Gastrocnemius medialis (tissue), 4 donors: ENCODE results near the gene KAT2A. TPM values are rescaled to one million over a fixed set of nuclear protein-coding genes. Genes with fewer than 3 reads are reported as not detected.

Experiments used
- ATAC-seq, 2 donors: fragments of 150-250 bp; one replicate each; pipeline ENCODE4 v1.9.1; 2016
- DNase-seq, 2 donors: peaks; one replicate each; pipeline ENCODE4 v3.0.0-alpha.2; 2019
- H3K27ac ChIP-seq, 4 donors: fragments of 200-600 bp; sonication (generic); 1 replicate in 1 of 4; 2 replicates in 3 of 4; pipeline ENCODE4 v1.5.1; 2016 to 2018; ENCODE audit warnings: mild to moderate bottlenecking in 2 of 4, moderate library complexity in 1 of 4
- H3K27me3 ChIP-seq, 3 donors: fragments of 200-600 bp; sonication (generic) in 2 of 3; 1 replicate in 1 of 3; 2 replicates in 2 of 3; pipeline versions ENCODE4 v1.5.1 to v1.6.0; 2016 to 2019; ENCODE audit warnings: mild to moderate bottlenecking in 1 of 3, moderate library complexity in 1 of 3
- H3K36me3 ChIP-seq, 2 donors: fragments of 200-600 bp; sonication (generic) in 1 of 2; one replicate each; pipeline ENCODE4 v1.5.1; 2017 to 2018
- H3K4me1 ChIP-seq, 2 donors: fragments of 200-600 bp; sonication (generic) in 1 of 2; one replicate each; pipeline ENCODE4 v1.5.1; 2016 to 2017; ENCODE audit warnings: mild to moderate bottlenecking in 2 of 2
- H3K4me3 ChIP-seq, 4 donors: fragments of 200-600 bp; sonication (generic) in 3 of 4; 1 replicate in 1 of 4; 2 replicates in 3 of 4; pipeline ENCODE4 v1.5.1; 2016 to 2019; ENCODE audit warnings: mild to moderate bottlenecking in 2 of 4
- H3K9me3 ChIP-seq, 3 donors: fragments of 200-600 bp; sonication (generic) in 2 of 3; 1 replicate in 1 of 3; 2 replicates in 2 of 3; pipeline ENCODE4 v1.5.1; 2016 to 2019
- CTCF ChIP-seq, 5 experiments: fragments of 450-650 bp in 3 of 5; fragments of 200-600 bp in 2 of 5; sonication (generic) in 2 of 5; IDR thresholded peaks in 4 of 5; conservative IDR thresholded peaks in 1 of 5; 1 replicate in 4 of 5; 2 replicates in 1 of 5; pipeline ENCODE4 v1.5.1; 2016 to 2019; ENCODE audit warnings: antibody characterized with exemption in 5 of 5, mild to moderate bottlenecking in 3 of 5, moderate library complexity in 3 of 5
- POLR2A ChIP-seq, 2 donors: fragments of 450-650 bp; IDR thresholded peaks; one replicate each; pipeline ENCODE4 v1.6.1; 2017; ENCODE audit warnings: antibody characterized with exemption in 2 of 2, mild to moderate bottlenecking in 2 of 2, moderate library complexity in 2 of 2
- in situ Hi-C, 4 donors: fragments of 200-750 bp; cut with MboI; loops; one replicate each; pipeline versions ENCODE4 v1.15.0 to v1.8.0; 2017; ENCODE audit warnings: low sequenced_read_pairs in 4 of 4
- intact Hi-C: fragments of 100-400 bp; cut with DNase I; formaldehyde crosslinking; loops from one replicate; pipeline ENCODE4 v1.15.1; 2023; ENCODE audit warnings: low total_unique reads
- total RNA-seq, 4 donors: library from RNA; depleted of rRNA; stranded (reverse); fragments of >200 nt; gene quantifications; one replicate each; pipeline versions ENCODE4 v1.1.0 to v1.2.3, GENCODE V29; 2016

The KAT2A gene
- total RNA-seq, 4 donors from 2014 or later = 1.8 to 15.0 (median 6.3) TPM

- Histone ChIP-seq H3K36me3 (peaks cover 0 to 1% of the 10 kb centered on the region in 2 donors), H3K27me3 (no peaks in the 10 kb centered on the region), H3K4me3 (no peak overlapping the region), H3K9me3 (no peaks in the 10 kb centered on the region), H3K27ac (peak overlapping the region in 1 of 4 donors; percentile 93), H3K4me1 (peaks cover 16 to 20% of the 10 kb centered on the region in 2 donors)
- ATAC-seq = no peak
- DNase-seq = no peak
- intact Hi-C loops (no loop called here), in situ Hi-C loops (loop anchor here (5.0 to 10.0 kb wide), 4 partner anchors 46 to 146 kb away; partner anchors contain the start of genes CNP (in 2 of the 4) and NKIRAS2 (in 2 of the 4))
- TF ChIP-seq POLR2A (IDR thresholded peaks at IDR 0.05) = no peak
- no peak for TF ChIP-seq CTCF (IDR thresholded peaks at IDR 0.05 in 4 of 5, conservative IDR thresholded peaks at IDR 0.05 in 1 of 5)
Measured at GRCh38 chr17:42110301-42111264, 10.6 kb downstream of the KAT2A start.

- H3K27me3 ChIP-seq = no peaks in the 10 kb centered on the region
- intact Hi-C loops (no loop called here), in situ Hi-C loops (loop anchor here in 1 of 4 donors (10.0 kb wide), 1 partner anchor 84 kb away; the partner anchor contains the start of gene NKIRAS2)
- no peaks in the 10 kb centered on the region for H3K9me3 ChIP-seq
- H3K4me3 ChIP-seq = no peak overlapping the region
- peaks cover 16 to 20% of the 10 kb centered on the region in 2 donors for H3K4me1 ChIP-seq
- no peaks in the 10 kb centered on the region for H3K36me3 ChIP-seq
- H3K27ac ChIP-seq = no peak overlapping the region
- no peak for ATAC-seq
- no peak for DNase-seq
- no peak for TF ChIP-seq CTCF (IDR thresholded peaks at IDR 0.05 in 4 of 5, conservative IDR thresholded peaks at IDR 0.05 in 1 of 5)
- no peak for TF ChIP-seq POLR2A (IDR thresholded peaks at IDR 0.05)
Measured at GRCh38 chr17:42109086-42109485, 12.1 kb downstream of the KAT2A start.

GRCh38 chr17:42107597-42108576 lies 13.3 kb downstream of the KAT2A start:
- Histone ChIP-seq H3K9me3 (no peaks in the 10 kb centered on the region), H3K27ac (no peak overlapping the region), H3K4me3 (peak overlapping the region in 3 of 4 donors; percentile 15 to 43 (median 25)), H3K36me3 (no peaks in the 10 kb centered on the region), H3K4me1 (peaks cover 13 to 16% of the 10 kb centered on the region in 2 donors), H3K27me3 (no peaks in the 10 kb centered on the region)
- ATAC-seq (peak; percentile 31 to 40), DNase-seq (peak; percentile 52 to 58)
- no peak for TF ChIP-seq CTCF (IDR thresholded peaks at IDR 0.05 in 4 of 5, conservative IDR thresholded peaks at IDR 0.05 in 1 of 5)
- no peak for TF ChIP-seq POLR2A (IDR thresholded peaks at IDR 0.05)
- in situ Hi-C loops (loop anchor here in 1 of 4 donors (10.0 kb wide), 1 partner anchor 83 kb away; the partner anchor contains the start of gene NKIRAS2), intact Hi-C loops (no loop called here)

- DNase-seq (no peak), ATAC-seq (no peak)
- H3K27me3 ChIP-seq = no peaks in the 10 kb centered on the region
- no peaks in the 10 kb centered on the region for H3K9me3 ChIP-seq
- no peaks in the 10 kb centered on the region for H3K36me3 ChIP-seq
- intact Hi-C loops (no loop called here), in situ Hi-C loops (loop anchor here in 1 of 4 donors (10.0 kb wide), 1 partner anchor 82 kb away; the partner anchor contains the start of gene NKIRAS2)
- H3K4me1 ChIP-seq = peaks cover 16 to 17% of the 10 kb centered on the region in 2 donors
- TF ChIP-seq POLR2A (IDR thresholded peaks at IDR 0.05) (no peak), CTCF (IDR thresholded peaks at IDR 0.05 in 4 of 5, conservative IDR thresholded peaks at IDR 0.05 in 1 of 5) (no peak)
- peak overlapping the region in 3 of 4 donors; percentile 15 to 43 (median 25) for H3K4me3 ChIP-seq
- H3K27ac ChIP-seq = no peak overlapping the region
Measured at GRCh38 chr17:42107124-42107523, 14.0 kb downstream of the KAT2A start.
